Activated gamma-delta T cell treated with anti-CD3 and anti-CD28 coated beads, Interleukin-2, amount 50 U/mL, for 16 hours (primary cell): ENCODE measurements around the gene IFT172.
"Not testable (repeated sequence)": the region's sequence is repeated elsewhere in the genome, so short reads cannot be mapped to it uniquely, and the experiment has no call there.

ENCODE experiments used
- DNase-seq: peaks from one replicate; pipeline ENCODE4 v3.0.0-alpha.2; 2020; ENCODE audit warnings: low read depth

Gene IFT172, protein sequence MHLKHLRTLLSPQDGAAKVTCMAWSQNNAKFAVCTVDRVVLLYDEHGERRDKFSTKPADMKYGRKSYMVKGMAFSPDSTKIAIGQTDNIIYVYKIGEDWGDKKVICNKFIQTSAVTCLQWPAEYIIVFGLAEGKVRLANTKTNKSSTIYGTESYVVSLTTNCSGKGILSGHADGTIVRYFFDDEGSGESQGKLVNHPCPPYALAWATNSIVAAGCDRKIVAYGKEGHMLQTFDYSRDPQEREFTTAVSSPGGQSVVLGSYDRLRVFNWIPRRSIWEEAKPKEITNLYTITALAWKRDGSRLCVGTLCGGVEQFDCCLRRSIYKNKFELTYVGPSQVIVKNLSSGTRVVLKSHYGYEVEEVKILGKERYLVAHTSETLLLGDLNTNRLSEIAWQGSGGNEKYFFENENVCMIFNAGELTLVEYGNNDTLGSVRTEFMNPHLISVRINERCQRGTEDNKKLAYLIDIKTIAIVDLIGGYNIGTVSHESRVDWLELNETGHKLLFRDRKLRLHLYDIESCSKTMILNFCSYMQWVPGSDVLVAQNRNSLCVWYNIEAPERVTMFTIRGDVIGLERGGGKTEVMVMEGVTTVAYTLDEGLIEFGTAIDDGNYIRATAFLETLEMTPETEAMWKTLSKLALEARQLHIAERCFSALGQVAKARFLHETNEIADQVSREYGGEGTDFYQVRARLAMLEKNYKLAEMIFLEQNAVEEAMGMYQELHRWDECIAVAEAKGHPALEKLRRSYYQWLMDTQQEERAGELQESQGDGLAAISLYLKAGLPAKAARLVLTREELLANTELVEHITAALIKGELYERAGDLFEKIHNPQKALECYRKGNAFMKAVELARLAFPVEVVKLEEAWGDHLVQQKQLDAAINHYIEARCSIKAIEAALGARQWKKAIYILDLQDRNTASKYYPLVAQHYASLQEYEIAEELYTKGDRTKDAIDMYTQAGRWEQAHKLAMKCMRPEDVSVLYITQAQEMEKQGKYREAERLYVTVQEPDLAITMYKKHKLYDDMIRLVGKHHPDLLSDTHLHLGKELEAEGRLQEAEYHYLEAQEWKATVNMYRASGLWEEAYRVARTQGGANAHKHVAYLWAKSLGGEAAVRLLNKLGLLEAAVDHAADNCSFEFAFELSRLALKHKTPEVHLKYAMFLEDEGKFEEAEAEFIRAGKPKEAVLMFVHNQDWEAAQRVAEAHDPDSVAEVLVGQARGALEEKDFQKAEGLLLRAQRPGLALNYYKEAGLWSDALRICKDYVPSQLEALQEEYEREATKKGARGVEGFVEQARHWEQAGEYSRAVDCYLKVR (N-terminal part only)

DNA sequence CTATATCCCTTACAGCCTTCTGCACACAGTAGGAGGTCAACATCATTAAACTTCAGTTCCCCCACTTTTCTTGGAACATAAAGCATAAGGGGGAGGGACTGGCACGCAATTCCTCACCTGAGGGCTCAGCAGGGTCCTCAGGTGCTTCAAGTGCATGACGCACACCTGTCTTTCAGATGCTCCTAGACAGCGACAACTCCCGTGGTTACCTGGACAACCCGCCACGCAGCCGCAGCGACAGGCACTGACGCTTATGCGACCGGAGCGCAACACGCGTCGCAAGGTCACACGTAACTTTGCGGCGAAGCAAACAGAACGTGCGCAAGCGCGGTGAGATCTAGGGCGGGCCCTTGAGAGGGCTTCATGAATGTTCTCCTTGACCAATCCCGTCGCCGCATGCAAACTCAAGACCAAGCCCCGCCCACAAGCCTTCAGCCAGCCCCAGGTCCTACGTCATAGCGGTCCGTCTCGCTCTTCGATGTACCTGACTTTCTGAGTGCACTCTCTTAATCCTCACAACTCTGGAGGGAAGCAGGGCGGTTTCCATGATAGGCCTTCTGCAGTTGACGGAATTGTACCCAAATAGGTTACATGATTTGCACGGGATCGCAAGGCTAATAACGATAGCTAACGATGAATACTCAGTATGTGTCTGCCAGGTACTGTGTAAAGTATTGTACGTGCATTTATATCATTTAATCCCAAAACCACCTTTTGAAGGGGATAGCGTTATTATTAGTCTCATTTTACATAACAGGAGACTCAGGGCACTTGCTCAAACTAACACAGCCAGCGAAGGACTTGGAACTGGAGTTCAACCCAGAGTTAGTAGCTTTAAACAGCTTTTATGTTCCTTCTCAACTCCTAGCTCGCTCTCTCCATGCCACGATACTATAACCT lies at the start of gene IFT172:
Gene IFT172, minus strand, starts transcription at position 246 of the 900 bp plus-strand sequence. Its CDS starts 90 bp downstream, at position 156.
- DNase-seq, result peak; percentile 98

DNA sequence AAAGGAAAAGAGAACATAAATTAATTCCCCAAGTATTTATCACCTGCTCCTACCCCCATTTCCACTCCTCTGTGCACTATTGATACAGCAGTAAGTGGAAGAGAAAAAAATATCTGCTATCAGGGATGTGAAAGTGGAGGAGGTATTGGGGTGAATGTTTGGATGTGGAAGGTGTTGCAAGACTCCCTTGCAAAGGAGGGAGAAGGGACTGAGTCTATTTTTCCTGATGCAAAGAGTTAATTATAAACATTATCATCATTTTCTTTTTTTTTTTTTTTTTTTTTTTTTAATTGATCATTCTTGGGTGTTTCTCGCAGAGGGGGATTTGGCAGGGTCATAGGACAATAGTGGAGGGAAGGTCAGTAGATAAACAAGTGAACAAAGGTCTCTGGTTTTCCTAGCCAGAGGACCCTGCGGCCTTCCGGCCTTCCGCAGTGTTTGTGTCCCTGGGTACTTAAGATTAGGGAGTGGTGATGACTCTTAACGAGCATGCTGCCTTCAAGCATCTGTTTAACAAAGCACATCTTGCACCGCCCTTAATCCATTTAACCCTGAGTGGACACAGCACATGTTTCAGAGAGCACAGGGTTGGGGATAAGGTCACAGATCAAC lies 49.4 kb upstream of the IFT172 start:
- not testable (repeated sequence) for DNase-seq

DNA sequence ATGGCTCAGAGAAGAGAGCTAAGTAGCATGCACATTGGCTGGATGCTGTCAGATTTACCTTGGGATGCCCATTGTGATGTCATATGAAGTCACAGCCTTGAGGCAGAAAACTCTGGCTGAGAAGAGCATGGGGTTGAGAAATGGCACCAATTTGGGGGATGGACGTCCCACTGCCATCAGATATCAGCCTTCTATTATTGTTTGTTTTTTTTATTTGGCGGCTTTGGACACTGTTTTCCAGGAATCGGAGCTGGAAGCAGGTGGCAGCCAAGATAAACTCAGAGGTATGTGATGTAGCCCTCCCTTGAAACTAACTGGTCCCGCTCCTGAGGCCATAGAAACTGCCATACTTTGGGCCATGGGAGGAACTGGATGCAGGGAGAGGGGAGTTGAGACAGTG lies 47.7 kb upstream of the IFT172 start:
- no peak for DNase-seq

DNA sequence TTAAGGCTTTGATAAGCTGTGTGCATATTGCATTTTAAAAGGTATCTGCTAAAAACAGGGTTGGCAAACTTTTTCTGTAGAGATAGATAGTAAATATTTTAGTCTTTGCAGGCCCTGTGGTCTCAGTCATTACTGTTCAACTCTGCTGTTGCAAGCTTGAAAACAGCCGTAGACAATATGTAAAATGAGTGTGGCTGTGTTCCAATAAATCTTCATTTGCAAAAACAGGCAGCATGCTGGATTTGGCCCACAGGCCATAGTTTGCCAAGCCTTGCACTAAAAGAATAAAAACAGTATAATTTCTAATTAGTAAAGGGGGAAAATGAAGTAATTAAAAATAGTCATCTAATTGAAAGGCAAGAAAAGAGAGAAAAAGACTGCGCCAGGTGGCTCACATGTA lies 42.4 kb upstream of the IFT172 start:
- no peak for DNase-seq

DNA sequence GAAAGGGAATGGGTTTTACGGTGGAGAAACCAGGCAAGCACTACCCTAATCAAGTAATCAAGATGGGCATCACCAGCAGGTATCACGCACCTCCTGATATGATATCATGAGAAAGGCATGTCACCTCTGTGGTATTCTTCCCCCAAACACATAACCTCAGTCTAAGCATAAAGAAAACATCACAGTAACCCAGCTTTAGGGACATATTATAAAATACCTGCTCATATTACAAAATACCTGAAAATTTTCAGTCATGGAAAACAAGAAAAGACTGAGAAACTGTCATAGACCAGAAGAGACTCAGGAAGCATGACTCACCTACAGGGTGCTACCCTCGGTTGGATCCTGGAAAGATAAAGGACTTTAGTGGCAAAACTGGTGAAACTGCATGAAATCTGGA lies 37.6 kb upstream of the IFT172 start:
- no peak for DNase-seq

DNA sequence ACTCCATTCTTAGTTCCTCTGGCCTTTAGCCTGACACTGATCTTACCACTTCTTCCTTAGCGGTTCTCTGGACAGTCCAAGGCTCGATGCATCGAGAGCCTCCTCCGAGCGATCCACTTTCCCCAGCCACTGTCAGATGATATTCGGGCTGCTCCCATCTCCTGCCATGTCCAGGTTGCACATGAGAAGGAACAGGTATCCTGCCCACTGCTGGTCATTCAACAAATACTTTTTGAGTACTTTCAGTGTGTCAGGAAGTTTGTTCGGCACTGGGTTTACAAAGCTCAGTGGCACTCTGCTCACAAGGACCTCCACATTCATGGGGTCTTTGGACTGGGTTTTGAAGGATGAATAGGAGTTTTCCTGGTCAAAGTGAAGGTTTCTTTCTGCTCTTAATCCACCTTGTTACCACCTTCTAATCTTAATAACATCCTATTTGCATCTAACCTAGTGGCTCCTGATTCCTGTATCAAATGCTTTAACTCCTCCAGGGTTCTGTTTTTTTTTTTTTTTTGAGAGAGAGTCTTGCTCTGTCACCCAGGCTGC lies 32.9 kb upstream of the IFT172 start:
- DNase-seq, result no peak

DNA sequence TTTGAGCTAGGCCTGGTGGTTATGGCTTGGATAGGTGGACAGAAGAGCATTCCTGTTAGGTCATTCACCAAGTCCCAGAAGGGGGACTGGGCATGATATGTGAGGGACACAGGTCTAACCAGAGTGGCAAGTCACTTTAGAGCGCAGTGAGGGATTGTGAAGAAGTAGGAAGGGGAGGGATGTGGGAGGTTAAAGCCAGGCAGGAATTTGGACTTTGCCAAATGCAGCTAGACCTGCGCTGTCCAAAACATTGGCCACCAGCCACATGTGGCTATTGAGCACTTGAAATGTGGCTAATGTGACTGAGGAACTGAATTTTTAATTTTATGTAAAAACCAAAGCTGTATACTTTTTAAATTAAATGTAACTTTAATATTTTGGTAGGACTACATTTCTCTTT lies 30.8 kb upstream of the IFT172 start:
- no peak for DNase-seq

DNA sequence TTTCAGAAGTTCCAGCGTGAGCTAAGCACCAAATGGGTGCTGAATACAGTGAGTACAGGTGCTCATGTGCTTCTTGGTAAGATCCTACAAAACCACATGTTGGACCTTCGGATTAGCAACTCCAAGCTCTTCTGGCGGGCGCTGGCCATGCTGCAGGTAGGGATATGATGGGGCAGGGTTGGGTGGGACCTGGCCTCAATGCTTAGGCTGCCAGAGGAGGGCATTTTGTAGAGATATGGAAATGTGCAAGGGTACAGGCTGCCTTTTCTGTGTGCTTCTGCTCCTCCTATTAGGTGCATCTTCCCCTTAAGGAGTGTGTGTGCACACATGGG lies 29.2 kb upstream of the IFT172 start:
- DNase-seq, result no peak

DNA sequence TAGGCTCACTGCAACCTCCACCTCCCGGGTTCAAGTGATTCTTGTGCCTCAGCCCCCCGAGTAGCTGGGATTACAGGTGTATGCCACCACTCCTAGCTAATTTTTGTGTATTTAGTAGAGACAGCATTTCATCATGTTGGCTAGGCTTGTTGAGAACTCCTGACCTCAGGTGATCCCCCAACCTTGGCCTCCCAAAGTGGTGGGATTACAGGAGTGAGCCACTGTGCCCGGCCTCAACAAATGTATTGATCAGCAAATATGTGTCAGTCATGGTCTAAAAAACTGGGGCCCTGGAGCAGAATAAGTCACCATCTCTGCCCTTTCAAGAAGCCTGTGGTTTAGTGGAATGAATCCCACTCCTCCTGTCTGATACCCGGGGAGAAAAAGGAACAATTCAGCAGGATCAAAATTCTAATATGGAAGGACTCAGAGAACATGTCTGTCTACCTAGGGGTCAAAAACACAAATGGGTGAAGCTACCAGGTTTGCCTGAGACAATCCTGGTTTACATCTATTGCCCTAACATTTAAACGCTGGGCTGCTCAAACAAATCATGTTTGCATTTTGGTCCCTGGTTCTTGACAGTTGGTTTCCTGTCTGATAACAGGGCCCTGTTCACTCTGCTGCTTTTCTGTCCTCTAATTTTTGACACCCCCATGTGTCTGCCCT lies 28.7 kb upstream of the IFT172 start:
- no peak for DNase-seq

DNA sequence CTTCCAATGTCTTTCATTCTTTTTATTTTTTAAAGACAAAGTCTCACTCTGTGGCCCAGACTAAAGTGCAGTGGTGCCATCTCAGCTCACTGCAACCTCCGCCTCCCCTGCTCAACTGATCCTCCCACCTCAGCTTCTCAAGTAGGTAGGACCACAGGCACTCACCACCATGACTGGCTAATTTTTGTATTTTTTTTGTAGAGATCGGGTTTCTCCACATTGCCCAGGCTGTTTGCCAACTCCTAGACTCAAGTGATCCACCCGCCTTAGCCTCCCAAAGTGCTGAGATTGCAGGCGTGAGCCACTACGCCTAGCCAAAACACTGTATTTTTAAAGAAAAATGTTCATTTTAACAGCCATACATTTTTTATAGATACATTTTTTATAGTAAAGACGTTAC lies 19.8 kb upstream of the IFT172 start:
- DNase-seq, result no peak

DNA sequence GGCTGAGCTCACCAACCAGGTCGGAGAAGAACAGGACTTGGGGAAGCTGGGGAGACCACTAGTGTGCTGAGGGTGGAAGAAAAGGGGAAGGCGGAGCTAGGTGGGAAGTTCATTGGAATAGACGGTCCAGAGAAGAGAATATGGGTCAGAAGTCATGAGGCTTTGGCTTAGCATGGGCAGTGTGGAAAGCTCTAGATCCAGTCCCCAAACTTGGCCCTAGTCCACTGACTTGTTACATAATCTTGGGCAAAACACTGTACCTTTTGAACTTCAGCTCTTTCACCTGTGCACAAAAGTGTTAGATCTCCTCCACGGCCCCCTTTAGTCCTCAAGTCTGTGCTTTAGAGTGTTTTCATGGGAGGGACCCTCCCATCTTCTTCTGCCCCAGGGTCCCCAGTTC lies 17.8 kb upstream of the IFT172 start:
- DNase-seq, result no peak

DNA sequence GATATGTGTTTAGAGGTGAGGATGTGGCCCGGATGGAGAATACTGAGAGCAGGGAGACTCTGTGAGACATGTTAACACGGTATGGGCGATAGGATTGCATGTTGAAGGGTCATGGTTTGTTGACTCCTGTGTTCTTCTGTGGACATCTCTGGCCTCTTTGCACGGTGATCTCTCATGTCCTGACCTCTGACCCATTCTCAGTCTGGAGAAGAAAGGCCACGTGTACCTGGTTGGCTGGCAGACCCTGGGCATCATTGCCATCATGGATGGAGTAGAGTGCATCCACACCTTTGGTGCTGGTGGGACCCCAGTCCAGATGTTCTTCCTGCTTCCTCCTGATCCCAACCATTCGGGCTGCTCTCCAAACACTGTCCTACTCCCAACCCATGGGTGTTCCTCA lies 17.0 kb upstream of the IFT172 start:
- DNase-seq, result no peak

DNA sequence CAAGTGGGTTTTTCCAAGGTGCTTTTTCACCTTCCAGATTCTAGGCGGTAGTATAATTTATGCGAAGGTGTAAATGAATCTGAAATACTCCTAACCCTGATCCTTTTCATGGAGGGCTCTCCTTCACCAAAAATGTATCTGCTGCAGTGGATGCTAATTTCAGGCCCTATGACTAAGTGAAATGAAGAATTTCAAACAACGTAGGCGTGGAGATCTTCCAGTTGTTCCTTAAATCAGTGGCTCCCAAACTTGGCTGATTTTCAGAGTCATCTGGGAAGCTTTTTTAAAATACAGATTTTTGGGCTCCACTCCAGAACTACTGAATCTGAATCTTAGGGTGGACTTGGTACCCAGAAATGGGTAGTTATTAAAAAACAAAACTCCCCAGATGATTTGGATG lies 12.6 kb upstream of the IFT172 start:
- no peak for DNase-seq

DNA sequence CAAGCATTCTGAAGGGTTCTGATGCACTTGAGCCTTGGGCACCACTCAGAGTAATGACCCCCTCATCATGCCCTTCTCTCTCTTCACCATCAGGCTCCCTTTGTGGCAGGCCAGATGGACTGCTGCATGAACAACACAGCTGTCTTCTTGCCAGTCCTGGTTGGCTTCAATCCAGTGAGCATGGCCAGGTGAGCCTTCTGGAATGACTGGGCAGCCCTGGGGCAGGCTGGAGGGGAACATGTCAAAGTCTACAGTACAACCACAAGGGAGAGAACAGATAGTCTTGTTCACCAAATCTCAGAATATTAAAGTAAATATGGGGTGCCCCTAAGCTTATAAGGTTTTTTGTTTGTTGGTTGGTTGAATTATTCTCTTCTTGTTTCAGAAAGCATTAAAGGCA lies 11.5 kb upstream of the IFT172 start:
- no peak for DNase-seq

DNA sequence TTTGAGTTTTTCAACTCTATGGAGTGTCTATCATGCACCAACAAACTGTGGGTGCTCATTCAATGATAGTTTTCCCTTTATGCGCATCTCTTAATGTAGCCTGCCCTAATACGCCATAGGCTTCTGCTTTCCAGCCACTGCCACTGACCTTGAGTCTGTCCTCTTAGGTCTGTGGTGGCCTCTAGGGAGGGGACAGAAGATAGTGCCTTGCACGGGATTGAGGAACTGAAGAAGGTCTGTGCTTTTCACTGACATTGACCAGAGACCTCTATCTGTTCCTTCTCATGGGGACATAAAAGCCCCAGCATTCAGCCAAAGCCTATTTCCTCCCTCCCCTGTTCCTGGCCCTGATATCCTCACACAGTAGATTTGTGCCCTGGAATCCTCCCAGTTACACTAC lies 9.4 kb upstream of the IFT172 start:
- no peak for DNase-seq

DNA sequence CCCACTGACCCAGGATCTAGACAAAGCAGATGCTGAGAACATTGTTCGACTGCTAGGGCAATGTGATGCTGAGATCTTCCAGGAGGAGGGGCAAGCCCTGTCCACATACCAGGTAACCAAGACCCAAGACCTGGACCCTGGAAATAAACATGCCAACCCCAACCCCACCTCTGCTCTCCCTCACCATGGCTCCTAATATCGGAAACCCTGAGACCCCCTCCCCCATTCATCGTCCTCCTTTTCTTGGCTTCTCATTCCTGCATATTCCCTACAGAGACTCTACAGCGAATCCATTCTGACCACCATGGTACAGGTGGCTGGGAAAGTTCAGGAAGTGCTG lies 7.7 kb upstream of the IFT172 start:
- DNase-seq, result no peak

DNA sequence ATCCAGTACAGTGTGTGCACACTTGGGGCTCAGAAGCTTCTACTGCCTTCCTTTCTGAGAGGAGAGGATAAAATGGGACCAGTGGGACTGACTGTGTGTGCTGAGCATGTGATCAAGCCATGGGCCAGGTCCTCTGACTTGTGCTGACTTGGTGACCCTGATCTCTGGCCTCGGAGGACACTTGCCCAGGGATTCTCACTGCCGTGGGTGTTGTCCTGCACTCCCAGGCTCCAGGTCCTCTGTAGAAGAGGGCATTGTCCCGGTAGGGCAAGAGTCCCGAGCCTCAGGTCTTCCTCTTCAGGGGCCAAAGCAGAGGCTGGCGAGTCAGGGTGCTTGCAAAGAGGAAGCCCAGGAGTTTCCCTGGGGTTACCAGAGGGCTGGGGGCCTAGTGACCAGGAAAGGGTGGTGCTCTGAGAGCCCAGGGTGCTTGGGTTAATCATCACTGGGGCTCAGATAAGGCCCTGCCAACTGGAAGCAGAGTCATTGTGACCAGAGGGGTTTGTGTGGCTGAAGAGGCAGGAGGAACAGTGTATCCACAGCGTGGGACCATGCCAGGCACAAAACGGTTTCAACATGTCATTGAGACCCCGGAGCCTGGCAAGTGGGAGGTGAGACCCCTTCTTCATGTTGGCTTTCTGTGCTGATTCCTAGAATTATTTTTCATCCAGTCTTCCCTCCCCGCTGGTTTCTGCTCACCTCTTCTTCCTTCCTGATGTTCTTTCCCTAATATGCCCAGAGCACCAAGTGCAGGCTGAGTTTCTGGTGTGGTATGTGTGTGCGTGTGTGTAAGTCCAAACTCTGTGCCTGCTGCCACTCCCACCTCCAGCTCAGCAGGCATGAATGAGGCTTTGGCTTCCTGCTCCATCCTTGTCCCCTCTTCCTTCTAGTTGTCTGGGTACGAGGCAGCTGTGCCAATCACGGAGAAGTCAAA lies 7.1 kb upstream of the IFT172 start, which contains the start of gene GCKR:
Gene GCKR, plus strand, starts transcription at position 483 of the 931 bp plus-strand sequence. Its CDS starts 66 bp downstream, at position 549.
- DNase-seq, result no peak

DNA sequence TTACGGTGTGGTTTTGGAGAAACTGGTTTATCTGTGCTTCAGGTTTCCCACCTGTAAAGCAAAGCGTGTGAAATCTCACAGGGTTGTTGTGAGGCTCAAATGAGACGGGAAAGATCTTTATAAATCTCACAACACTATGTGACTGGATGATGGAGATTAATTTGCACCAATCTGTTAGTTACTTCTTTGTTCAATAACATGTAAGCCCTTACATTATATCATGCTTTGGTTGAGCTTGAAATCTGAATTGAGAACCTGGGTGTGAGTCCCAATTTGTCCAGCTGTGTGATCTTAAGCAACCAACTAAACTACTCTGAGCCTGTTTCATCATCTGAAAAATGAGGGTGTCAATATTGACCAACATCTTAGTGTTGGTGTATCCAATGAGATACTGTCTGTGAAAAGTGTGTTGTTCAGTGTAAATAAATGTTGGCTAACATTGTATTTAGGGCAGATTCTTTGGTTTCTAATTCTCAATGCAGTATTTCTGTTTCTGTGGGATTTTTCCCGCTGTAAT lies 6.4 kb upstream of the IFT172 start:
- no peak for DNase-seq
